ENCODE measurements around the gene KLHL29.

- no peak for TF ChIP-seq REST (IDR thresholded peaks at IDR 0.05; ENCODE audit: borderline replicate concordance)
- no peak for TF ChIP-seq CTCF (IDR thresholded peaks at IDR 0.05; ENCODE audit: poor library complexity, severe bottlenecking)
Observed at GRCh38 chr2:23545396-23545795, 160.4 kb downstream of the KLHL29 start.
